Stimulated activated CD8-positive, alpha-beta memory T cell treated with anti-CD3 and anti-CD28 coated beads, Interleukin-2, amount 100 ng/mL, for 48 hours (primary cell): ENCODE measurements around the gene GHITM.
"Not testable (repeated sequence)": the region's sequence is repeated elsewhere in the genome, so short reads cannot be mapped to it uniquely, and the experiment has no call there.

ENCODE experiments used
- DNase-seq, 2 donors: peaks; one replicate each; pipeline ENCODE4 v3.0.0-alpha.2; 2020; ENCODE audit warnings: low read depth in 2 of 2

The GHITM gene

GRCh38 chr10:84139126-84140035 lies at the start of gene GHITM:
TSS of gene GHITM (plus strand) at chr10:84139509. CDS start at chr10:84141501, 1,992 bp downstream.
- peak; percentile 97 to 99 for DNase-seq

- DNase-seq: no peak
Observed at GRCh38 chr10:84095811-84096497, 43.4 kb upstream of the GHITM start.

GRCh38 chr10:84097787-84098353 lies 41.4 kb upstream of the GHITM start:
- DNase-seq: no peak

- no peak for DNase-seq
Observed at GRCh38 chr10:84098667-84099066, 40.6 kb upstream of the GHITM start.

- DNase-seq: no peak
Observed at GRCh38 chr10:84101042-84101441, 38.3 kb upstream of the GHITM start.

- DNase-seq: no peak
Observed at GRCh38 chr10:84108797-84109196, 30.5 kb upstream of the GHITM start.

- DNase-seq: not testable (repeated sequence)
Observed at GRCh38 chr10:84109772-84110171, 29.5 kb upstream of the GHITM start.

GRCh38 chr10:84113468-84113867 lies 25.8 kb upstream of the GHITM start:
- DNase-seq: not testable (repeated sequence)

- DNase-seq: no peak
Observed at GRCh38 chr10:84114088-84114667, 25.1 kb upstream of the GHITM start.

- DNase-seq: not testable (repeated sequence)
Observed at GRCh38 chr10:84117204-84117603, 22.1 kb upstream of the GHITM start.

- no peak for DNase-seq
Observed at GRCh38 chr10:84117686-84118394, 21.5 kb upstream of the GHITM start.

GRCh38 chr10:84118395-84119006 lies 20.8 kb upstream of the GHITM start:
- DNase-seq: no peak

GRCh38 chr10:84123362-84123761 lies 15.9 kb upstream of the GHITM start:
- DNase-seq: no peak

GRCh38 chr10:84125910-84126784 lies 13.2 kb upstream of the GHITM start:
- DNase-seq: not testable (repeated sequence)

- no peak for DNase-seq
Observed at GRCh38 chr10:84126785-84127167, 12.5 kb upstream of the GHITM start.

- no peak for DNase-seq
Observed at GRCh38 chr10:84135836-84136235, 3.5 kb upstream of the GHITM start.

GRCh38 chr10:84137811-84138210 lies 1.5 kb upstream of the GHITM start:
- no peak for DNase-seq

GRCh38 chr10:84138478-84139125 lies 707 bp upstream of the GHITM start:
- peak; percentile 19 to 51 for DNase-seq

GRCh38 chr10:84140036-84140379 lies 699 bp downstream of the GHITM start:
- no peak for DNase-seq

GRCh38 chr10:84147347-84147746 lies 8.0 kb downstream of the GHITM start:
- DNase-seq: no peak
